Left colon (tissue), 2 donors: Measurements from ENCODE around the gene PDIA2. TPM values are rescaled to one million over a fixed set of nuclear protein-coding genes. Genes with fewer than 3 reads are reported as not detected.
A peak's percentile ranks its signal among the peaks of the same experiment; 100 is the strongest.

Source experiments
- ATAC-seq: fragments of 200-7000 bp; cut with Tn5 transposase; one replicate; pipeline ENCODE4 v1.9.1; 2020; ENCODE audit warnings: mild to moderate bottlenecking, moderate library complexity
- DNase-seq, 2 donors: peaks; one replicate each; pipeline ENCODE4 v3.0.0-alpha.2; 2020
- intact Hi-C, 2 donors: fragments of 100-400 bp; cut with DNase I in 1 of 2; cut with micrococcal nuclease in 1 of 2; formaldehyde crosslinking; loops; one replicate each; pipeline versions ENCODE4 v1.11.2 to v1.14.0; 2022; cut with DNase I, micrococcal nuclease
- total RNA-seq, 2 donors: library from RNA; stranded (reverse); fragmentation: NEBNext Ultra II Directional; extraction: Animal tissue kit (Norgen Biotek cat#: 25700); gene quantifications; one replicate each; pipeline ENCODE4 v1.2.1, GENCODE V29; 2021
- donor health status: DM: no; HTN: no; CAD: no.
- donor health status: DM: yes; HTN: yes; CAD: no.

PDIA2 gene
- total RNA-seq, 2 donors from 2014 or later = 0.67 to 2.1 TPM

- ATAC-seq (no peak), DNase-seq (no peak)
- intact Hi-C loops = no loop called here
These were observed 7.2 kb downstream of the PDIA2 start for GRCh38 chr16:290015-290680.

- no peak for ATAC-seq
- intact Hi-C loops = no loop called here
- DNase-seq = no peak
These were observed 7.9 kb downstream of the PDIA2 start for GRCh38 chr16:290681-291405.

GRCh38 chr16:291539-291938 lies 8.6 kb downstream of the PDIA2 start:
- ATAC-seq (no peak), DNase-seq (no peak)
- intact Hi-C loops = no loop called here

- intact Hi-C loops = no loop called here
- ATAC-seq = no peak
- no peak for DNase-seq
These were observed 10.2 kb downstream of the PDIA2 start for GRCh38 chr16:293043-293775.

GRCh38 chr16:296276-296675 lies 13.3 kb downstream of the PDIA2 start:
- ATAC-seq = no peak
- intact Hi-C loops = no loop called here
- DNase-seq = no peak

GRCh38 chr16:296806-297510 lies 14.0 kb downstream of the PDIA2 start:
- ATAC-seq = no peak
- intact Hi-C loops = no loop called here
- DNase-seq = no peak

- DNase-seq (no peak), ATAC-seq (peak; percentile 12)
- intact Hi-C loops = no loop called here
These were observed 14.9 kb downstream of the PDIA2 start for GRCh38 chr16:297832-298231.

- no peak for ATAC-seq
- intact Hi-C loops = no loop called here
- DNase-seq = no peak
These were observed 18.3 kb downstream of the PDIA2 start for GRCh38 chr16:301235-301634.

- intact Hi-C loops = no loop called here
- ATAC-seq (no peak), DNase-seq (no peak)
These were observed 19.0 kb downstream of the PDIA2 start for GRCh38 chr16:301950-302349.

- DNase-seq (peak in 1 of 2 donors; percentile 34), ATAC-seq (peak; percentile 69)
- intact Hi-C loops = no loop called here
These were observed 21.0 kb downstream of the PDIA2 start for GRCh38 chr16:303760-304505.

- no peak for DNase-seq
- intact Hi-C loops = no loop called here
- ATAC-seq = no peak
These were observed 23.1 kb downstream of the PDIA2 start for GRCh38 chr16:305916-306626.

- intact Hi-C loops = no loop called here
- no peak for ATAC-seq
These were observed 24.0 kb downstream of the PDIA2 start for GRCh38 chr16:306911-307370.

GRCh38 chr16:307691-308312 lies 24.8 kb downstream of the PDIA2 start:
- DNase-seq = no peak
- intact Hi-C loops = no loop called here

More at GRCh38 chr16:306911-307370, 24.0 kb downstream of the PDIA2 start:
- no peak for DNase-seq

GRCh38 chr16:309476-309875 lies 26.5 kb downstream of the PDIA2 start:
- intact Hi-C loops = no loop called here
- no peak for DNase-seq
- no peak for ATAC-seq

More at GRCh38 chr16:307691-308312, 24.8 kb downstream of the PDIA2 start:
- peak; percentile 8 for ATAC-seq

GRCh38 chr16:311725-312124 lies 28.8 kb downstream of the PDIA2 start:
- DNase-seq = no peak
- ATAC-seq = no peak
- intact Hi-C loops = no loop called here

GRCh38 chr16:314351-314750 lies 31.4 kb downstream of the PDIA2 start:
- intact Hi-C loops = no loop called here
- ATAC-seq (no peak), DNase-seq (no peak)

GRCh38 chr16:314795-315299 lies 31.9 kb downstream of the PDIA2 start:
- ATAC-seq (no peak), DNase-seq (no peak)
- intact Hi-C loops = no loop called here
